ENCODE results near the gene TEPSIN.

Gene TEPSIN

GRCh38 chr17:81261096-81261495 lies 22.2 kb upstream of the TEPSIN start:
- Histone ChIP-seq H3K4me1 (ENCODE audit: low read length) (no peaks in the 10 kb centered on the region), H3K9me3 (replicated peaks; ENCODE audit: insufficient read depth, low read length) (no peaks in the 10 kb centered on the region), H3K27ac (ENCODE audit: low read length) (no peak overlapping the region), H3K79me2 (ENCODE audit: low read length) (no peaks in the 10 kb centered on the region), H4K20me1 (ENCODE audit: insufficient read depth, low read length) (no peaks in the 10 kb centered on the region), H3K4me3 (ENCODE audit: low read length) (no peak overlapping the region), H2AFZ (ENCODE audit: low read length) (no peak overlapping the region), H3K27me3 (replicated peaks; ENCODE audit: insufficient read depth, low read length) (no peaks in the 10 kb centered on the region), H3F3A (ENCODE audit: insufficient read depth, low read length) (no peaks in the 10 kb centered on the region), H3K36me3 (replicated peaks; ENCODE audit: insufficient read depth, low read length) (0 out of 2 replicates have a peak, but pooled peaks cover 3% of the 10 kb centered on the region), H3K9me2 (replicated peaks; ENCODE audit: insufficient read depth, low read length) (no peaks in the 10 kb centered on the region), H3K9ac (ENCODE audit: low read length) (no peak overlapping the region), H3K4me2 (ENCODE audit: low read depth, low read length) (no peak overlapping the region)
- no peak for DNase-seq
- TF ChIP-seq EZH2 (optimal IDR thresholded peaks at IDR 0.05; ENCODE audit: low read depth, low read length) (no peak), EZH2phosphoT487 (IDR thresholded peaks at IDR 0.05; ENCODE audit: low read length) (no peak), CTCF (IDR thresholded peaks at IDR 0.05; ENCODE audit: low read length) (no peak)

- Histone ChIP-seq H3K36me3 (replicated peaks; ENCODE audit: insufficient read depth, low read length) (0 out of 2 replicates have a peak, but pooled peaks cover 3% of the 10 kb centered on the region), H4K20me1 (ENCODE audit: insufficient read depth, low read length) (no peaks in the 10 kb centered on the region), H3K27me3 (replicated peaks; ENCODE audit: insufficient read depth, low read length) (no peaks in the 10 kb centered on the region), H3F3A (ENCODE audit: insufficient read depth, low read length) (no peaks in the 10 kb centered on the region), H3K9me2 (replicated peaks; ENCODE audit: insufficient read depth, low read length) (no peaks in the 10 kb centered on the region), H3K9ac (ENCODE audit: low read length) (no peak overlapping the region), H2AFZ (ENCODE audit: low read length) (no peak overlapping the region), H3K4me3 (ENCODE audit: low read length) (no peak overlapping the region), H3K4me1 (ENCODE audit: low read length) (no peaks in the 10 kb centered on the region), H3K79me2 (ENCODE audit: low read length) (no peaks in the 10 kb centered on the region), H3K4me2 (ENCODE audit: low read depth, low read length) (no peak overlapping the region), H3K9me3 (replicated peaks; ENCODE audit: insufficient read depth, low read length) (no peaks in the 10 kb centered on the region), H3K27ac (ENCODE audit: low read length) (no peak overlapping the region)
- DNase-seq = no peak
- no peak for TF ChIP-seq EZH2 (optimal IDR thresholded peaks at IDR 0.05; ENCODE audit: low read depth, low read length)
- TF ChIP-seq EZH2phosphoT487 (IDR thresholded peaks at IDR 0.05; ENCODE audit: low read length) = no peak
- no peak for TF ChIP-seq CTCF (IDR thresholded peaks at IDR 0.05; ENCODE audit: low read length)
Observed at GRCh38 chr17:81260641-81261040, 21.8 kb upstream of the TEPSIN start.

GRCh38 chr17:81260171-81260570 lies 21.3 kb upstream of the TEPSIN start:
- DNase-seq = no peak
- Histone ChIP-seq H2AFZ (ENCODE audit: low read length) (no peak overlapping the region), H3K4me3 (ENCODE audit: low read length) (no peak overlapping the region), H3K27me3 (replicated peaks; ENCODE audit: insufficient read depth, low read length) (no peaks in the 10 kb centered on the region), H3K4me2 (ENCODE audit: low read depth, low read length) (no peak overlapping the region), H3F3A (ENCODE audit: insufficient read depth, low read length) (no peaks in the 10 kb centered on the region), H3K9ac (ENCODE audit: low read length) (no peak overlapping the region), H3K4me1 (ENCODE audit: low read length) (no peaks in the 10 kb centered on the region), H3K27ac (ENCODE audit: low read length) (no peak overlapping the region), H3K79me2 (ENCODE audit: low read length) (no peaks in the 10 kb centered on the region), H3K9me3 (replicated peaks; ENCODE audit: insufficient read depth, low read length) (no peaks in the 10 kb centered on the region), H3K36me3 (replicated peaks; ENCODE audit: insufficient read depth, low read length) (0 out of 2 replicates have a peak, but pooled peaks cover 3% of the 10 kb centered on the region), H3K9me2 (replicated peaks; ENCODE audit: insufficient read depth, low read length) (no peaks in the 10 kb centered on the region), H4K20me1 (ENCODE audit: insufficient read depth, low read length) (no peaks in the 10 kb centered on the region)
- TF ChIP-seq EZH2 (optimal IDR thresholded peaks at IDR 0.05; ENCODE audit: low read depth, low read length) = no peak
- TF ChIP-seq EZH2phosphoT487 (IDR thresholded peaks at IDR 0.05; ENCODE audit: low read length) = no peak
- no peak for TF ChIP-seq CTCF (IDR thresholded peaks at IDR 0.05; ENCODE audit: low read length)
